Kidney epithelial cell (primary cell): Measurements from ENCODE around the gene NOB1. TPM values are rescaled to one million over a fixed set of nuclear protein-coding genes. Genes with fewer than 3 reads are reported as not detected.

Experiments used
- DNase-seq: peaks from one replicate; pipeline ENCODE4 v3.0.0-alpha.2; 2010; ENCODE audit warnings: low read depth
- H3K27me3 ChIP-seq: 2 replicates; pipeline ENCODE4 v1.6.0; 2011; ENCODE audit warnings: low read length; ENCODE audit not compliant: control insufficient read depth, insufficient read depth
- H3K36me3 ChIP-seq: 2 replicates; pipeline ENCODE4 v1.5.1; 2011; ENCODE audit warnings: low read length; ENCODE audit not compliant: control insufficient read depth, insufficient read depth
- H3K4me3 ChIP-seq: 2 replicates; pipeline ENCODE4 v1.5.1; 2011; ENCODE audit warnings: low read depth, mild to moderate bottlenecking, control low read depth, low read length
- total RNA-seq: library from RNA; depleted of rRNA; stranded (reverse); fragments of >200 nt; gene quantifications from 2 replicates; pipeline ENCODE4 v1.2.3, GENCODE V29; 2015
- TF ChIP-seq, protein P1 (sequence below): IDR thresholded peaks from 2 replicates; pipeline ENCODE4 v1.5.1; 2011; ENCODE audit warnings: mild to moderate bottlenecking, moderate library complexity, low read length, control low read depth, inconsistent platforms; ENCODE audit not compliant: insufficient read depth, poor library complexity, severe bottlenecking

NOB1 gene
- total RNA-seq, 1 donor from 2014 or later: 54.1 TPM

DNA sequence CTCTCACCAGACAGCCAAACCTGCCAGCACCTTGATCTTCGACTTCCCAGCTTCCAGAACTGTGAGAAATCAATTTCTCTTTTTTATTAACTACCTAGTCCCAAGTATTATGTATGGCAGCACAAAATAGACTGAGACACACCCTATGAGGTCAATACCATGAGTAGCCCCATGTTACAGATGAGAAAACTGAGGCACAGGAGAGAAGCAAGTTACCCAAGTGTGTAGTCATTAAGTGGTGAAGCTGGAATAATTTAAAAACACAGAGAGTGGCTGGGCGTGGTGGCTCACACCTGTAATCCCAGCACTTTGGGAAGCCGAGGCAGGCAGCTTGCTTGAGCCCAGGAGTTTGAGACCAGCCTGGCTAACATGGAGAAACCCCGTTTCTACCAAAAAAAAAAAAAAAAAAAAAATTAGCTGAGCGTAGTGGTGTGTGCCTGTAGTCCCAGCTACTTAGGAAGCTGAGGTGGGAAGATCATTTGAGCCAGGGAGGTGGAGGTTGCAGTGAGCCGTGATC, 33.2 kb downstream of the NOB1 start:
- H3K36me3 ChIP-seq: no peaks in the 10 kb centered on the region
- H3K27me3 ChIP-seq: no peaks in the 10 kb centered on the region
- DNase-seq: no peak
- TF ChIP-seq, protein P1, sequence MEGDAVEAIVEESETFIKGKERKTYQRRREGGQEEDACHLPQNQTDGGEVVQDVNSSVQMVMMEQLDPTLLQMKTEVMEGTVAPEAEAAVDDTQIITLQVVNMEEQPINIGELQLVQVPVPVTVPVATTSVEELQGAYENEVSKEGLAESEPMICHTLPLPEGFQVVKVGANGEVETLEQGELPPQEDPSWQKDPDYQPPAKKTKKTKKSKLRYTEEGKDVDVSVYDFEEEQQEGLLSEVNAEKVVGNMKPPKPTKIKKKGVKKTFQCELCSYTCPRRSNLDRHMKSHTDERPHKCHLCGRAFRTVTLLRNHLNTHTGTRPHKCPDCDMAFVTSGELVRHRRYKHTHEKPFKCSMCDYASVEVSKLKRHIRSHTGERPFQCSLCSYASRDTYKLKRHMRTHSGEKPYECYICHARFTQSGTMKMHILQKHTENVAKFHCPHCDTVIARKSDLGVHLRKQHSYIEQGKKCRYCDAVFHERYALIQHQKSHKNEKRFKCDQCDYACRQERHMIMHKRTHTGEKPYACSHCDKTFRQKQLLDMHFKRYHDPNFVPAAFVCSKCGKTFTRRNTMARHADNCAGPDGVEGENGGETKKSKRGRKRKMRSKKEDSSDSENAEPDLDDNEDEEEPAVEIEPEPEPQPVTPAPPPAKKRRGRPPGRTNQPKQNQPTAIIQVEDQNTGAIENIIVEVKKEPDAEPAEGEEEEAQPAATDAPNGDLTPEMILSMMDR: no peak
- no peak overlapping the region for H3K4me3 ChIP-seq

- Histone ChIP-seq H3K27me3 (no peaks in the 10 kb centered on the region), H3K4me3 (no peak overlapping the region), H3K36me3 (no peaks in the 10 kb centered on the region)
- DNase-seq: no peak
- TF ChIP-seq, protein P1: no peak
These were observed 33.8 kb downstream of the NOB1 start for GRCh38 chr16:69720822-69721430.

DNA sequence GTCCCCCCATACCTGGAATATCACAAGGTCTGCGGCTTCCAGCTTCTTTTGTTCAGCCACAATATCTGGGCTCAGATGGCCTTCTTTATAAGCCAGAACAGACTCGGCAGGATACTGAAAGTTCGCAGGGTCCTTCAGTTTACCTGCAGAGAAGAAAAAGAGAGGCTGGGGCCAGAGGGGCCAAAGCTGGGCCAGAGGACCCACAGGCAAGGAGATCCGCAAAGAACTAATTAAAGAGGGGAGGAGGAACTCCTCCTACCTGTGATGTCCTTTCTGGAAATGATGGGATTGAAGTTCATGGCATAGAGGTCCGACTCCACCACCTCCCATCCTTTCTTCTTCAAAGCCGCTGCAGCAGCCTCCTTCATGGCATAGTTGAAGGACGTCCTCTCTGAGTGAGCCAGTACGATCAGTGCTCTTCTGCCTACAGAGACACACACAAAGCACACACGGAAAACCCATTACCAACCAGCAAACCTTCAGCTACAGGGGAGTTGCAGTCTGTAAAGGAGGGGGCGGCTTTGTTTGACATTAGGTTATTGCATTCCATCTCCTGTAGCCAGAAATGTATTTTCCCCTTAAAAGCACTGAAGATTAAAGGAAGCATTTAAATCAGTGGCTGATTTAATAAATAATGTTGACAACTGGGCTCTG, 36.5 kb downstream of the NOB1 start:
- no peaks in the 10 kb centered on the region for H3K36me3 ChIP-seq
- no peak for DNase-seq
- TF ChIP-seq, protein P1: no peak
- no peak overlapping the region for H3K4me3 ChIP-seq
- H3K27me3 ChIP-seq: no peaks in the 10 kb centered on the region

DNA sequence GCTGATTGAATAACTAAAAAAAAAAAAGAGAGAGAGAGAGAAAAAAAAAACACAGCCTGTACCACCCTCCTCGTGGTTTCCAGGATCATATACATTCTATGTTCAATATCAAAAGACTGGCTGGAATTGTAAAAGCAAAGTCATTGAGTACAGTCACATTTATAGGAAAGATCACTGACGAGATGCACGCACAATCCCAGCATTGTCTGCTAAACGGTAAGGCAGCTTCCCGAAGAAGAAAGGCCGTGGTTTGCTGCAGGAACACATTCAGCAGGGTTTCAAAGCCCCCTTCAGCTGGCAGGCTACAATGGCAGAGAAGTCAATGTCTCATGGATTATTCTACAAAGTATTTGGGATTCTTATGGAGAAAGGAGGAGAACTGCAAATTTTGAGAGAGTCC, 37.7 kb downstream of the NOB1 start:
- TF ChIP-seq, protein P1: no peak
- Histone ChIP-seq H3K27me3 (no peaks in the 10 kb centered on the region), H3K4me3 (no peak overlapping the region), H3K36me3 (no peaks in the 10 kb centered on the region)
- no peak for DNase-seq

DNA sequence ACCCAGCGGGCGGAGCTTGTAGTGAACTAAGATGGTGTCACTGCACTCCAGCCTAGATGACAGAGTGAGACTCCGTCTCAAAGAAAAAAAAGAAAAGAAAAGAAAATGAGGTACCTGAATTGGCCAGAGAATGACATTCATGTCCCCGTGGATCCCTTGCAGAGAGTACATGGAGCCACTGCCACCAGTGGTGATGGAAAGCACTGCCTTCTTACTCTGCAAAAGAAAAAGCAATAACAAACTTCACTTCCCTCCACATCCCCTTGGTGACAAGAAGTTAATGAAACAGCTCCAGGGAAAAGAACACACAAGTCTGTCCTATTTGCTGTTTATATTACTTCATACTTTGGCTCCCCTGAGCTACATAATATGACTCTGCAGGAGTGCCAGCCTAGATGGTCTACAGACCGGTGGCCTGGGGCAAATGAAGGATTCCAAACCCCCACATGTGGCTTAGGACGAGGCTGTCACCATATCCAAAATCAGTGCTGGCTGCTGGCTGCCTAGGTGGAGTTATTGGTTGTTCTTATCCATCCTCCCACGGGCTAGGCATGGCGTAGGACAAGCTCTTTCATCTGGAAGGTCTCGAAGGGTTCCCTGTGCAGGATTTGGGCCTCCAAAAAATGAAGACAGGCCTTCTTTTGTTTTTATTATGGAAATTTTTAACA, 41.7 kb downstream of the NOB1 start:
- TF ChIP-seq, protein P1: no peak
- no peaks in the 10 kb centered on the region for H3K27me3 ChIP-seq
- DNase-seq: no peak

More for the DNA sequence above, 41.7 kb downstream of the NOB1 start:
- Histone ChIP-seq H3K36me3 (no peaks in the 10 kb centered on the region), H3K4me3 (no peak overlapping the region)
